HG02642 (cell line): ENCODE data around the gene GRIK1.

ENCODE experiments used
- ATAC-seq: cut with Tn5 transposase; IDR thresholded peaks from one replicate; pipeline ENCODE4 v1.9.1; 2021; ENCODE audit warnings: mild to moderate bottlenecking; ENCODE audit not compliant: unreplicated experiment, poor library complexity

The GRIK1 gene

GRCh38 chr21:29793712-29794111, 146.1 kb downstream of the GRIK1 start:
- ATAC-seq: no peak

DNA sequence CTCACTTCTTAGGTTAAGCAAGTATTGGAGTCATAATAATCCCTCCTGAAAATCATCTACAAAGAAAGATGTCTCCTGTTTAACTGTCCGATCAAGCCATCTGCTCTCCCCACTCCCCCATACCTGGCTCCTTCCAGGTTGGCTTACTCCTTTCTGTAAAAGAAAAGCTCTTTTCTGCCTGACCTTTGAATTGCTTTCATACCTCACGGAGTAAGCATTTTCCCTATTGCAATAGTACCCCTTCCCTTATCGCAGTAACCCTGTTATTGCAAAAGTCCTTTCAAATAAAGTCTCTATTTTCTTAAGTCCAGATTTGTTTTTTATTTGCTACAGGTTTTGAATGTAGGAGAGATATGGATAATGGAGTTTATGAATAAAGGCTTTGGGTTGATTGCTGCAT, 150.4 kb downstream of the GRIK1 start:
- no peak for ATAC-seq

- ATAC-seq: no peak
Measured at GRCh38 chr21:29788752-29789151, 151.0 kb downstream of the GRIK1 start.

DNA sequence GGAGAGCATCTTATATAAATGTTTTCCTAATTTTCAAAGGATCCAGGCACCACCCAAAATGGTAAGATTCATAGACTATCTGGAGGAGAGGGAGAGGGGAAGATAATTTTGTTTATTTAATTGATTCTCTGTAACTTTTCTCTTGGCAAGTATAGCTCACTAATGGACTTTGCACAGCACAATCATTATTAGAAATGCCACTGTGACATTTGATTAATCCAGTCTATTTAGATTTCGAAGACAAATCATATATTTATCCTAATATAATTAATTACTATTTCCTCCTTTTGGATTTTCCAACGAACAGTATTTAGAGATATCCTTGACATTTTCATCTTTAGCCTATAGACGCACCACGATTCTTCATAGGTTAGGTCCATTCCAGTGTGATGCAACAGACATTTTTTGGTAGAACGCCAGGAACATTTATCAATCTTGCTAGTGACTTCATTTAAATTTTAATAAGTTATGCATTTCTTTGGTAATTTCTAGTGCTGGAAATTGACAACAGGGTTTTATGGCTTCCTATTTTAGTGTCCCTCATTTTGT, 152.4 kb downstream of the GRIK1 start:
- no peak for ATAC-seq

GRCh38 chr21:29786496-29787360, 153.1 kb downstream of the GRIK1 start:
- no peak for ATAC-seq

DNA sequence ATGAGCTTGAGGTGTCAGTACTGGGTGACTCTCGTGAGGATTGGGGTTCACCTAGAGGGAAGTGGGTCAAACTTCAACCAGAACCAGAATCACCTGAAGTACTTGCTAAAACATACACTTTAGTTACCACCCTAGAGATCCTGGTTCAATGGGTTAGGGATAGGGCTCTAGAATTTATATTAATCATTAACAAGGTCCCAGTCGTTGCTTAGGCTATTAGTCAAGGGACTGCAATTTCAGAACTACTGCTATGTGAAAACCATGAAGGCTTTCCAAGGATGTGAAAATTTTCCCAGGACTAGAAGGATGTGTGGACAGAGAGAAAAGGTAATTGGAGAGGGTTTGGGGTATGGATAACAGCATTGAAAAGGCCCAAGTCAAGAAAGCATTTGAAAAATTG, 162.6 kb downstream of the GRIK1 start:
- no peak for ATAC-seq

DNA sequence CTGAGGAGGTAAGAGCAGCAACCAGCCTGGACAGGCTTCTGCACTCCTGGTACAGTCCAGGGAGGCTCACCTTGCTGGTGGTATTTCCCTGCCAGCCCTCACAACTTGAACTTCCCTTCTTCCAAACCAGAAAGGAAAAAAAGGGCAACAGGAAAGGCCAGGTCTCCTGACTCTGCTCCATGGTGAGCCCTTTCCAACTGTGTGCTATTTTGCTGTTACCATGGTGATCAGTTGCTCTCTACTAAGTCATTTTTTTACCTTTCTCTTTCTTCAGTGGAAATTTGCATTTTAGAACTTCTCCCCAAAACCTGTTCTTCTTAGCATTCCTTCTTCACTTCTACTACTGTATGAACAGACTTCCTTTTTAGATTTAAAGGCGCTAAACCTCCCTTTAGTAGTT, 164.3 kb downstream of the GRIK1 start:
- no peak for ATAC-seq

DNA sequence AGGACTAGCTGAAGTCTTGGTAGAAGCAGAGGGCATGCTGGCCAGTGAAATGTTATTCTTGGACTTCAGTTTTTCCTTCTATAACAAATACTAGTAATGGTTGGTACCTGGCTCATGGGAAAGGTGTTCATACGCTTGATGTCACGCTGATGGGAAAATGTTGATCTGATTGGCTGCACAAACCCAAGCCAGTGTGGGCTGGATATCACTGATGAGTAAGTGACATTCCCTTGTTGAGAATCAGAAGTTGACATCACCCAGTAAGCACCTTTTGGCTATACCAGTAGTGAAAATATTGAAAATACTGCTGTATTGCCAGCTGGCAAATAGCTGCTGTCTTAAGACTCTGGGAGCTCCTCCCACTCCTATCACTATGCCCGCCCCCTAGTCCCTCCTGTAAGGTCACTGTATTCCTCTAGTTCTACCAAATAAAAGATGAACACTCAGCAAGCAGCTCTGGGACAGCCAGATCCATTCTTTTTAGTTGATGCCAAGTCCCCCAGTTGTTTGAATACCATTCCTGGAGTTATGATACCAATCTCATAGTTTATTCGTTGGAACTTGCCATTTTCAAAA, 168.2 kb downstream of the GRIK1 start:
- ATAC-seq: no peak

DNA sequence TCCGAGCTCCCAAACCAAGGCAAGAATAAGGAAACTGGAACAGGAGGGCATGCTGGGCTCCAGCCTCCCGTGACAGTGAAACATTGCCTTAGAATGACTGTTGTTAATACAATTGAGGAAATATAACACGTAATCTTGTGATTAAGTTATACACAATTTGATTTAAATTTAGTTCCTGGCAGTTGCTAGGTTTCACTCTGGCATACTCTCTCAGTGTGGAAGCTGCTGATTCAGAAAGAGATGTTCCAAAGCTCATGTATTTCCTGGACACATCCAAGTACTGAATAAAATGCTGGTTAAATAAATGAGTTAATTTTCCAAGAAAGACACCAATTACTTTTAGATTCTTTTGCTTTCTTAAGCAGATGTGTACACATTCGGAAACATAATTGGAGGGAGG, 176.1 kb downstream of the GRIK1 start:
- ATAC-seq: no peak

DNA sequence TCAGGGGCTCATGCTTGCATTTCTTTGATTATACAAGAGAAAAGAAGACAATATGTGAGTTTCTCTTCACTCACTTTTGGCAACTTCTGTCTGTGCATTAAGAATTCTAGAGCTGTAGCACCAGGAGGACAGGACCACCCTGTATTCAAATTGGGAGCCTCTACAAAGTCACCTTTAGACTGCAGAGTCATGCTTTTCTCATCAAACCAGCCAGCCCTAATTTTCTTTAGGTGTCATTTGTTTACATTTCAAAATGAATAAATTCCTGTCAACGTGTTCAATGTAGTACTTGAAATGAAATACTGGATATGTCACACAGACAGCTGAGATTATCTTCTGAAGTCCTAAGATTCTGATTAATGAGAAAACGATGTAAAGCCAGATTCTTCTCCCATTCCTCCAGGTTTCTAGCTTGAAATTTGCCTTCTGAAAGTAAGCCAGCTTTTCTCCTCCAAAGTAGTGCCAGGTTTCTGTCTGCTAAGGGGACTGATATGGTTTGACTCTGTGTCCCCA, 177.2 kb downstream of the GRIK1 start:
- ATAC-seq: no peak

- no peak for ATAC-seq
Measured at GRCh38 chr21:29753216-29753615, 186.6 kb downstream of the GRIK1 start.

- ATAC-seq: no peak
Measured at GRCh38 chr21:29751473-29752185, 188.2 kb downstream of the GRIK1 start.

DNA sequence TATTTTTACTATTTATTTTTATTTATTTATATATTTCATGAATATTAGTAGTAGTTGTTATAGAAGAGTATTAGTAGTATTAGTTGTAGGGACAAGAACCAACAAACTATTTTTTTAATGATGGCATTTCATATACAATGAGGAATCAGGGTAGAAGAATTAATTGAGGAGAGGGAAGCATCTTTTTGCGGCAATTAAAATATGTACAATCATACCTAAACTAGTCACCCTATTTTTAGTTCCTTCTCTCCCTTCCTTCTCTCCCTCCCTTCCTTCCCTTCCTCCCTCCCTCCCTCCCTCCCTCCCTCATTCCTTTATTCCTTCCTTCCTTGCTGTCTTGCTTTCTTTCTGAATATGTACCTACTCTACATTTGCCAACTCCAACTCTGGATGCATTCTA, 189.8 kb downstream of the GRIK1 start:
- no peak for ATAC-seq

DNA sequence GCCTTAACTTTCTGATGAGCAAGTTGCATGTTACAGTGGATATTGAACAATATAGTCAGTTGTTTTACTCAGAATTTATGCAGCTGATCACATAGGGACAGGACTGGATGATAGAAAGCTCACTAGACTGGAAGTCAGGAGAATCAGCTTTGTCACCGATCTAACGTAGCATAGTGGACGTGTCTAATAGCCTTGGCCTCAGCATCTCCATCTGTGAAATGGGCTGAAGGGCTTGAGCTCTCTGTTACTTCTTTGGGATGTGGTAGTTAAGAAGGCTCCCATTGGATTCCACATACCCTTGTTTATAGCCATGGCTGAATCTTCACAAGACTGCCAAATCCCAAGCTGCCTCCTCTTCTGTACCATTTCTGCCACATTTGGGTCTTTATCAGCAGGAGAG, 190.6 kb downstream of the GRIK1 start:
- no peak for ATAC-seq

- ATAC-seq: no peak
Measured at GRCh38 chr21:29748391-29749167, 191.2 kb downstream of the GRIK1 start.

- ATAC-seq: no peak
Measured at GRCh38 chr21:29741761-29742160, 198.0 kb downstream of the GRIK1 start.

GRCh38 chr21:29739176-29739575, 200.6 kb downstream of the GRIK1 start:
- ATAC-seq: no peak

DNA sequence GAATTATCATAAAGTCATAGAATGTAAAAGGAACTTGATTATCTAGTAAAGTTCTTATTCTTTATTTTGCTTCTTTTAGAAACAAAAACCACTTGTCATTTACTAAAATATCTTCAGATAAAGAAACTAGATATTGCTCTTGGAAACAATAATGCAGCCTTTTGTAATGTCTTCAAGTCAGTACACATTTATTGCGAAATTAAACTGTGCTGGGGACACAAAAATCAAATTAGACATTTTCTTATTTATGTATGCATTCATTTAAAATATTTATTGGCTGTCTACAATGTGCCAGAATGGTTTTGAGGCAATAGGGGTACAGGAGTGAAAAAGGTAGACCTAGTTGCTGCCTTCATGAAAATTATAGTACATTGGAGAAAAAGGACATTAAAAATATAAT, 201.1 kb downstream of the GRIK1 start:
- no peak for ATAC-seq

GRCh38 chr21:29737186-29737585, 202.6 kb downstream of the GRIK1 start:
- ATAC-seq: no peak

DNA sequence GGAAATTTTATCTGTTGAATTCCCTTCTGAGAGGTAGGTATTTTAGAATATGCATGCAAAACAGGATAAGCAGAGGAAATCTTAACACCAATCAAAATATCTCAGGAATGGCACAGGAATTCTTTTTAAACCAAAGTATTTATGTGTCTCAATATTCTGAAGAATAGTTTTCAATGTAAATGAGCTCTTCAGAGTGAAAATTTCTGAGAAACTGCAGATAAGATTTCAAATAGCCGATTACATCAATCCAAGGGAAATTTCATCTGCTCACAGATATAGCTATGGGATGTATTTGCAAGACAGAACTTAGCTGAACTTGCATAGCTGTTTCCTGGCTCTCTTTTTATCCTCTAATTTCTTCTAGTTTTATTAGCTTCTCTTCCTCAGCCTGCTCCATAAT, 209.5 kb downstream of the GRIK1 start:
- ATAC-seq: no peak
